Measurements from ENCODE around the gene STAT3. TPM values are rescaled to one million over a fixed set of nuclear protein-coding genes. Genes with fewer than 3 reads are reported as not detected.

STAT3 gene
- total and polyA plus RNA-seq, 9 of the 15 experiments (the other 6 are each of a cell fraction or from before 2014, with no cell fraction given) = 90.0 to 179 (median 114) TPM

DNA sequence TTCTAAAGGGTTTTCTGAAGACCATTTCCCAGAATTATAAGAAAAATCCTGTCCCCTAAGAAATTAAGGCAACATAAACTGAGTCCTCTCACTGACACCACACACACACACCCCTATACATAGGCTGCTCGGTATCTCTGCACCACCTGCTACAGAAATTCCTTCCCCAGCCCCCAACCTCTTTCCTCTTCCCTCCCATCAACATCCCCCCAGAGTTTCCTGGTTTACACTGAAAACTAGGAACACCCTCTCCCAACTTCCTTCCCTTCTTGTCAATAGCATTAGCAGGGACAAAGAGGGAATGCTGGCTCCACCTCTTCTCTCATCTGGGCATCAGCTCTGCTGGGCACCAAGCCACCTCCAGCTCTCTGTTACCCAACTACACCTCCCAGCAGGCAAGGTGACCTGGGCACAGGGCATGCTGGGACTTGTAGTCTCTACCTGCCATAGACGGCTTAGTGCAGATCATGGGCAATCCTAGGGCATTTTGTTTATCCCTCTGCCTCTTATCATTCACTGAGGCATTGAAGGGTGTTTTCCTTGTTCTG lies 19.1 kb upstream of the STAT3 start (continued):
- TF ChIP-seq CREM (IDR thresholded peaks at IDR 0.05; ENCODE audit: low read depth) (peak; percentile 79), FIP1L1 (IDR thresholded peaks at IDR 0.05; ENCODE audit: low read depth, low read length, poor library complexity, severe bottlenecking) (no peak), ZNF830 (CRISPR knock-in tag; IDR thresholded peaks at IDR 0.05) (no peak), SIN3B (IDR thresholded peaks at IDR 0.05; ENCODE audit: low read depth) (no peak), ZNF12 (CRISPR knock-in tag; IDR thresholded peaks at IDR 0.05) (no peak), ZNF431 (CRISPR knock-in tag; IDR thresholded peaks at IDR 0.05) (no peak), ZNF143 (CRISPR knock-in tag; IDR thresholded peaks at IDR 0.05) (peak; percentile 86), ZFP30 (CRISPR knock-in tag; IDR thresholded peaks at IDR 0.05; ENCODE audit: borderline replicate concordance) (no peak), ZFX (CRISPR knock-in tag; IDR thresholded peaks at IDR 0.05) (no peak), ZKSCAN3 (CRISPR knock-in tag; IDR thresholded peaks at IDR 0.05) (no peak), DACH1 (IDR thresholded peaks at IDR 0.05; ENCODE audit: partially characterized antibody) (no peak), KDM2B (CRISPR knock-in tag; IDR thresholded peaks at IDR 0.05) (no peak), NR3C1 (CRISPR knock-in tag; IDR thresholded peaks at IDR 0.05) (no peak), SAP30 (IDR thresholded peaks at IDR 0.05; ENCODE audit: borderline replicate concordance, insufficient read depth, low read depth, low read length, poor library complexity, severe bottlenecking) (no peak), CBX2 (IDR thresholded peaks at IDR 0.05; ENCODE audit: insufficient read depth, low read length, poor library complexity, severe bottlenecking) (no peak), GTF2A2 (tag; IDR thresholded peaks at IDR 0.05) (no peak), CTBP1 (IDR thresholded peaks at IDR 0.05; ENCODE audit: borderline replicate concordance) (0 out of 2 replicates have a peak, but pooled peaks have one; percentile 28), MECOM (CRISPR knock-in tag; IDR thresholded peaks at IDR 0.05) (no peak), POLR2H (tag; IDR thresholded peaks at IDR 0.05; ENCODE audit: low read depth) (no peak), NR2C2 (CRISPR knock-in tag; IDR thresholded peaks at IDR 0.05) (peak; percentile 60; the same call in 1 of the 2 replicates), NR2C2 (tag; IDR thresholded peaks at IDR 0.05) (peak; percentile 93), SIRT6 (IDR thresholded peaks at IDR 0.05; ENCODE audit: low read depth, low read length) (no peak), POLR2A (conservative IDR thresholded peaks at IDR 0.05) (no peak), CREBBP (IDR thresholded peaks at IDR 0.05; ENCODE audit: low read depth, low read length) (no peak), ZNF785 (CRISPR knock-in tag; IDR thresholded peaks at IDR 0.05) (no peak), ERF (CRISPR knock-in tag; IDR thresholded peaks at IDR 0.05) (no peak), ASH1L (IDR thresholded peaks at IDR 0.05; ENCODE audit: borderline replicate concordance, low read depth, partially characterized antibody) (no peak), GATAD2A (IDR thresholded peaks at IDR 0.05) (no peak), ARID1B (IDR thresholded peaks at IDR 0.05) (no peak)
- TF ChIP-seq, protein P1, sequence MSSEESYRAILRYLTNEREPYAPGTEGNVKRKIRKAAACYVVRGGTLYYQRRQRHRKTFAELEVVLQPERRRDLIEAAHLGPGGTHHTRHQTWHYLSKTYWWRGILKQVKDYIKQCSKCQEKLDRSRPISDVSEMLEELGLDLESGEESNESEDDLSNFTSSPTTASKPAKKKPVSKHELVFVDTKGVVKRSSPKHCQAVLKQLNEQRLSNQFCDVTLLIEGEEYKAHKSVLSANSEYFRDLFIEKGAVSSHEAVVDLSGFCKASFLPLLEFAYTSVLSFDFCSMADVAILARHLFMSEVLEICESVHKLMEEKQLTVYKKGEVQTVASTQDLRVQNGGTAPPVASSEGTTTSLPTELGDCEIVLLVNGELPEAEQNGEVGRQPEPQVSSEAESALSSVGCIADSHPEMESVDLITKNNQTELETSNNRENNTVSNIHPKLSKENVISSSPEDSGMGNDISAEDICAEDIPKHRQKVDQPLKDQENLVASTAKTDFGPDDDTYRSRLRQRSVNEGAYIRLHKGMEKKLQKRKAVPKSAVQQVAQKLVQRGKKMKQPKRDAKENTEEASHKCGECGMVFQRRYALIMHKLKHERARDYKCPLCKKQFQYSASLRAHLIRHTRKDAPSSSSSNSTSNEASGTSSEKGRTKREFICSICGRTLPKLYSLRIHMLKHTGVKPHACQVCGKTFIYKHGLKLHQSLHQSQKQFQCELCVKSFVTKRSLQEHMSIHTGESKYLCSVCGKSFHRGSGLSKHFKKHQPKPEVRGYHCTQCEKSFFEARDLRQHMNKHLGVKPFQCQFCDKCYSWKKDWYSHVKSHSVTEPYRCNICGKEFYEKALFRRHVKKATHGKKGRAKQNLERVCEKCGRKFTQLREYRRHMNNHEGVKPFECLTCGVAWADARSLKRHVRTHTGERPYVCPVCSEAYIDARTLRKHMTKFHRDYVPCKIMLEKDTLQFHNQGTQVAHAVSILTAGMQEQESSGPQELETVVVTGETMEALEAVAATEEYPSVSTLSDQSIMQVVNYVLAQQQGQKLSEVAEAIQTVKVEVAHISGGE (CRISPR knock-in tag; IDR thresholded peaks at IDR 0.05) = no peak
